Stimulated activated CD4-positive, alpha-beta T cell treated with anti-CD3 and anti-CD28 coated beads, Interleukin-4, amount 100 ng/mL, for 48 hours (primary cell): ENCODE data around the gene RAB3GAP1.

ENCODE experiments used
- DNase-seq, 2 donors: peaks; one replicate each; pipeline ENCODE4 v3.0.0-alpha.2; 2020; ENCODE audit warnings: low read depth in 2 of 2

Gene RAB3GAP1

GRCh38 chr2:135164431-135164830, 112.3 kb downstream of the RAB3GAP1 start:
- DNase-seq: no peak

GRCh38 chr2:135167273-135167672, 115.2 kb downstream of the RAB3GAP1 start:
- no peak for DNase-seq

- no peak for DNase-seq
Observed at GRCh38 chr2:135168204-135168856, 116.2 kb downstream of the RAB3GAP1 start.

- no peak for DNase-seq
Observed at GRCh38 chr2:135169900-135170753, 118.0 kb downstream of the RAB3GAP1 start.

- DNase-seq: no peak
Observed at GRCh38 chr2:135174049-135174809, 122.1 kb downstream of the RAB3GAP1 start.

GRCh38 chr2:135174810-135175093, 122.7 kb downstream of the RAB3GAP1 start:
- no peak for DNase-seq

GRCh38 chr2:135175177-135175576, 123.1 kb downstream of the RAB3GAP1 start:
- no peak for DNase-seq

GRCh38 chr2:135179689-135180088, 127.6 kb downstream of the RAB3GAP1 start:
- DNase-seq: no peak

GRCh38 chr2:135182190-135182589, 130.1 kb downstream of the RAB3GAP1 start:
- DNase-seq: no peak

GRCh38 chr2:135182601-135183000, 130.5 kb downstream of the RAB3GAP1 start:
- no peak for DNase-seq

GRCh38 chr2:135183822-135184221, 131.7 kb downstream of the RAB3GAP1 start:
- DNase-seq: no peak

- no peak for DNase-seq
Observed at GRCh38 chr2:135186054-135186453, 134.0 kb downstream of the RAB3GAP1 start.

GRCh38 chr2:135187270-135187669, 135.2 kb downstream of the RAB3GAP1 start:
- DNase-seq: no peak

GRCh38 chr2:135189148-135189547, 137.1 kb downstream of the RAB3GAP1 start:
- DNase-seq: no peak

- DNase-seq: no peak
Observed at GRCh38 chr2:135190799-135191198, 138.7 kb downstream of the RAB3GAP1 start.

GRCh38 chr2:135198481-135198880, 146.4 kb downstream of the RAB3GAP1 start:
- DNase-seq: no peak

- DNase-seq: no peak
Observed at GRCh38 chr2:135202751-135203150, 150.7 kb downstream of the RAB3GAP1 start.

GRCh38 chr2:135203944-135204343, 151.9 kb downstream of the RAB3GAP1 start:
- no peak for DNase-seq

- DNase-seq: no peak
Observed at GRCh38 chr2:135208016-135208415, 155.9 kb downstream of the RAB3GAP1 start.

GRCh38 chr2:135212757-135213156, 160.7 kb downstream of the RAB3GAP1 start:
- DNase-seq: no peak

GRCh38 chr2:135218426-135218825, 166.3 kb downstream of the RAB3GAP1 start:
- no peak for DNase-seq

GRCh38 chr2:135219226-135219625, 167.1 kb downstream of the RAB3GAP1 start:
- no peak for DNase-seq
